Effector memory CD8-positive, alpha-beta T cell (primary cell): ENCODE results near the gene HSFX3.

Experiments
- ATAC-seq: fragments of 150-1000 bp; cut with Tn5 transposase; replicated peaks from 2 replicates; pipeline ENCODE4 v1.10.0; 2021; ENCODE audit warnings: mild to moderate bottlenecking, moderate library complexity
- DNase-seq, 3 experiments: peaks; one replicate each; pipeline ENCODE4 v3.0.0; 2021
- H3K27ac Mint-ChIP-seq, 2 donors: one replicate each; pipeline ENCODE4 v1.8.0; 2022; ENCODE audit warnings: mild to moderate bottlenecking in 2 of 2, mixed read lengths in 2 of 2, moderate library complexity in 2 of 2
- H3K27me3 Mint-ChIP-seq, 2 donors: one replicate each; pipeline ENCODE4 v1.8.0; 2022; ENCODE audit warnings: mixed read lengths in 2 of 2
- H3K36me3 Mint-ChIP-seq: one replicate; pipeline ENCODE4 v1.8.0; 2022; ENCODE audit warnings: mild to moderate bottlenecking, moderate library complexity, mixed read lengths; ENCODE audit not compliant: insufficient read depth
- H3K4me1 Mint-ChIP-seq, 2 donors: one replicate each; pipeline ENCODE4 v1.8.0; 2022; ENCODE audit warnings: low read depth in 2 of 2, mixed read lengths in 2 of 2
- H3K4me3 Mint-ChIP-seq, 2 donors: one replicate each; pipeline ENCODE4 v1.8.0; 2022; ENCODE audit warnings: mild to moderate bottlenecking in 2 of 2, mixed read lengths in 2 of 2, moderate library complexity in 2 of 2
- H3K9me3 Mint-ChIP-seq, 2 donors: one replicate each; pipeline ENCODE4 v1.8.0; 2022; ENCODE audit warnings: mixed read lengths in 2 of 2

The HSFX3 gene

DNA sequence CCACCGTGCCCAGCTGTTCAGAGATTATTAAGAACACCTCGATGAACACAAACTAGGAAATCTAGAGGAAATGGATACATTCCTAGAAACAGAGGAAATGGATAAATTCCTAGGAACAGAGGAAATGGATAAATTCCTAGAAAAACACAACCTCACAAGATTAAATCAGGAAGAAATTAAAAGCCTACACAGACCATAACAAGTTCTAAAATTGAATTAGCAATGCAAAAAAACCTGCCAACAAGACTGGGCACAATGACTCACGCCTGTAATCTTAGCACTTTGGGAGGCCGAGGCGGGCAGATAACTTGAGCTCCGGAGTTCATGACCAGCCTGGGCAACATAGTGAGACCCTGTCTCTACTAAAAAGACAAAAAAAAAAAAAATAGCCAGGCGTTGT, 31.5 kb downstream of the HSFX3 start:
- peak overlapping the region; percentile 45 to 55 for H3K4me3 Mint-ChIP-seq
- H3K4me1 Mint-ChIP-seq = peaks cover 37 to 61% of the 10 kb centered on the region in 2 donors
- no peaks in the 10 kb centered on the region for H3K9me3 Mint-ChIP-seq
- H3K27me3 Mint-ChIP-seq = no peaks in the 10 kb centered on the region
- ATAC-seq (no peak), DNase-seq (no peak)
- H3K27ac Mint-ChIP-seq = no peak overlapping the region
- H3K36me3 Mint-ChIP-seq = peaks cover 13% of the 10 kb centered on the region

DNA sequence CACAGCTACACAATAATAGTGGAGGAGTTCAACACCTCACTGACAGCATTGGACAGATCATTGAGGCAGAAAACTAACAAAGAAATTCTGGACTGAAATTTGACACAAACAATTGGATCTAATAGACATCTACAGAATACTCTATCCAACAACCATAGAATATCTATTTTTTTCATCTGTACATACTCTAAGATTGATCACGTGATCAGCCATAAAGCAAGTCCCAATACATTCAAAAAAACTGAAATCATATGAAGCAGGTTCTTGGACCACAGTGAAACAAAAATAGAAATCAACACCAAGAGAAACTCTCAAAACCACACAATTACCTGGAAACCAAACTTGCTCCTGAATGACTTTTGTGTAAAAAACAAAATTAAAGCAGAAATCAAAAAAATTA, 32.4 kb downstream of the HSFX3 start:
- no peaks in the 10 kb centered on the region for H3K27me3 Mint-ChIP-seq
- H3K9me3 Mint-ChIP-seq = no peaks in the 10 kb centered on the region
- no peak overlapping the region for H3K27ac Mint-ChIP-seq
- H3K4me1 Mint-ChIP-seq = peaks cover 39 to 62% of the 10 kb centered on the region in 2 donors
- ATAC-seq = no peak
- H3K4me3 Mint-ChIP-seq = no peak overlapping the region
- H3K36me3 Mint-ChIP-seq = peaks cover 15% of the 10 kb centered on the region
- DNase-seq = no peak

DNA sequence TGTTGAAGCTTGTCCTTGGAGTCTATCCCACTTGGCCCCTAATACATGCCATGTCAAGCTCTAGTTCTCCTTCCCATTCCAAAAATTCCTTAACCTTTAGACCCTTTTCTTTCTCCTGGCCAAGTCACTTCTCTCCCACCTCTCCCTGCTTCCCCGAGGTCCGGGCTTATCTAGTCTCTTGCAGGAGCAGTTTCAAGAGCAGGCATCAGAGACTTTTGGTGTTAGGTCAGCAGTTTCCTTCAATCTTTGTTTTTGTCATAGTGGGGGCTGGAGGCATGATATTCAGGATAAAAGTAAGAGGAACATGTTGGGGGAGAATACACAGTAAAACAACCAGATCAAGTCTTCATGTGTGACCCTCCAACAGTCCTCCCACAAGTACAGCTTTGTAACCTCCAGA, 33.1 kb downstream of the HSFX3 start:
- Mint-ChIP-seq H3K4me1 (peaks cover 36 to 60% of the 10 kb centered on the region in 2 donors), H3K36me3 (peaks cover 15% of the 10 kb centered on the region), H3K27me3 (no peaks in the 10 kb centered on the region), H3K27ac (peak overlapping the region; percentile 77 to 80), H3K9me3 (no peaks in the 10 kb centered on the region), H3K4me3 (no peak overlapping the region)
- DNase-seq (no peak), ATAC-seq (no peak)

GRCh38 chrX:149515954-149516602, 33.6 kb downstream of the HSFX3 start:
- no peaks in the 10 kb centered on the region for H3K27me3 Mint-ChIP-seq
- H3K4me3 Mint-ChIP-seq = peak overlapping the region; percentile 41 to 49
- DNase-seq (no peak), ATAC-seq (no peak)
- H3K4me1 Mint-ChIP-seq = peaks cover 32 to 56% of the 10 kb centered on the region in 2 donors
- peaks cover 14% of the 10 kb centered on the region for H3K36me3 Mint-ChIP-seq
- H3K9me3 Mint-ChIP-seq = no peaks in the 10 kb centered on the region
- peak overlapping the region; percentile 80 to 88 for H3K27ac Mint-ChIP-seq

DNA sequence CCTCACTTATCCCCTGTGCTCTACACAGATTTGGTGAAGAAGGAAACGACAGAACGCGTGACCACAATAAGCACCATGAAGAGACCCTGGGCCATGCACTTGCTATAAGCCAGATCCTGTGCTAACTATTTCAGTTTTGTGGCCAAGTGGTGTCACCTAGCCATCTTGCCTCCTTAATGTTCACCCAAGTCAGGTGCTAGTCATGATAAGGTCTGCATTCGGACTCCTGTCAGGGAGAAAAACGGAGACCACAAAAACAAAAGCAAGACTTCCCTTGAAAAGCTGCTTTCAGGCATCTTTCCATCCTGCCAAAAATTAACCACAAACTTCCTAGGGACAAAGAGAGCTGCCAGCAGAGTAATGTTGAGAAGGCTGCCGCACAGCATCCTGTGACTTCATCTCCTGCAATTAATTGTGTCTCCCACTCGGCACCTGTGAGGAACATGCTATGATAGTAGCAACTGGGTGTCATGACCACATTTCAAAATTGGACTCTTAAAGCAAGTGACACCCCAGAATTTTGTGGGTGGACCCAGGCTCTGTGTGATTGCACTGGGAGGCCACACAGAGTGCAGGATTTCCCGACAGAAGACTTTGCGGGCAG, 35.8 kb downstream of the HSFX3 start:
- H3K27me3 Mint-ChIP-seq = no peaks in the 10 kb centered on the region
- DNase-seq = peak in 2 of 3 experiments; percentile 30 to 43
- H3K9me3 Mint-ChIP-seq = no peaks in the 10 kb centered on the region
- H3K4me1 Mint-ChIP-seq = peaks cover 22 to 53% of the 10 kb centered on the region in 2 donors
- peak; percentile 74 for ATAC-seq
- peaks cover 7% of the 10 kb centered on the region for H3K36me3 Mint-ChIP-seq
- peak overlapping the region; percentile 70 to 90 for H3K27ac Mint-ChIP-seq
- peak overlapping the region; percentile 40 to 56 for H3K4me3 Mint-ChIP-seq

- H3K9me3 Mint-ChIP-seq = no peaks in the 10 kb centered on the region
- peak overlapping the region; percentile 40 to 53 for H3K4me3 Mint-ChIP-seq
- H3K36me3 Mint-ChIP-seq = peaks cover 7% of the 10 kb centered on the region
- H3K4me1 Mint-ChIP-seq = peaks cover 20 to 45% of the 10 kb centered on the region in 2 donors
- DNase-seq (peak; percentile 51 to 60 (median 52)), ATAC-seq (peak; percentile 59)
- no peaks in the 10 kb centered on the region for H3K27me3 Mint-ChIP-seq
- H3K27ac Mint-ChIP-seq = peak overlapping the region; percentile 68
Observed at GRCh38 chrX:149512225-149512885, 37.4 kb downstream of the HSFX3 start.

GRCh38 chrX:149511081-149511480, 38.6 kb downstream of the HSFX3 start:
- no peak for DNase-seq
- peaks cover 17 to 32% of the 10 kb centered on the region in 2 donors for H3K4me1 Mint-ChIP-seq
- H3K27ac Mint-ChIP-seq = no peak overlapping the region
- no peak for ATAC-seq
- no peaks in the 10 kb centered on the region for H3K9me3 Mint-ChIP-seq
- peaks cover 7% of the 10 kb centered on the region for H3K36me3 Mint-ChIP-seq
- H3K27me3 Mint-ChIP-seq = no peaks in the 10 kb centered on the region
- H3K4me3 Mint-ChIP-seq = no peak overlapping the region

- no peaks in the 10 kb centered on the region for H3K9me3 Mint-ChIP-seq
- H3K27me3 Mint-ChIP-seq = no peaks in the 10 kb centered on the region
- no peak overlapping the region for H3K4me3 Mint-ChIP-seq
- peaks cover 7% of the 10 kb centered on the region for H3K36me3 Mint-ChIP-seq
- no peak for DNase-seq
- H3K27ac Mint-ChIP-seq = no peak overlapping the region
- H3K4me1 Mint-ChIP-seq = peaks cover 15 to 30% of the 10 kb centered on the region in 2 donors
- no peak for ATAC-seq
Observed at GRCh38 chrX:149510386-149510785, 39.3 kb downstream of the HSFX3 start.

- Mint-ChIP-seq H3K36me3 (peaks cover 4% of the 10 kb centered on the region), H3K27me3 (no peaks in the 10 kb centered on the region), H3K4me1 (peaks cover 20 to 29% of the 10 kb centered on the region in 2 donors), H3K9me3 (no peaks in the 10 kb centered on the region), H3K4me3 (no peak overlapping the region), H3K27ac (no peak overlapping the region)
- ATAC-seq = no peak
- DNase-seq = no peak
Observed at GRCh38 chrX:149508467-149508866, 41.3 kb downstream of the HSFX3 start.

GRCh38 chrX:149506349-149506748, 43.4 kb downstream of the HSFX3 start:
- H3K36me3 Mint-ChIP-seq = no peaks in the 10 kb centered on the region
- ATAC-seq (no peak), DNase-seq (no peak)
- H3K27ac Mint-ChIP-seq = peak overlapping the region in 1 of 2 donors; percentile 100
- no peak overlapping the region for H3K4me3 Mint-ChIP-seq
- H3K27me3 Mint-ChIP-seq = no peaks in the 10 kb centered on the region
- H3K4me1 Mint-ChIP-seq = peaks cover 23 to 24% of the 10 kb centered on the region in 2 donors
- no peaks in the 10 kb centered on the region for H3K9me3 Mint-ChIP-seq

- Mint-ChIP-seq H3K9me3 (no peaks in the 10 kb centered on the region), H3K4me3 (peak overlapping the region; percentile 95 to 97), H3K27me3 (no peaks in the 10 kb centered on the region), H3K27ac (peak overlapping the region; percentile 99 to 100), H3K4me1 (peaks cover 23 to 25% of the 10 kb centered on the region in 2 donors), H3K36me3 (no peaks in the 10 kb centered on the region)
- ATAC-seq = no peak
- no peak for DNase-seq
Observed at GRCh38 chrX:149505671-149506070, 44.1 kb downstream of the HSFX3 start.

DNA sequence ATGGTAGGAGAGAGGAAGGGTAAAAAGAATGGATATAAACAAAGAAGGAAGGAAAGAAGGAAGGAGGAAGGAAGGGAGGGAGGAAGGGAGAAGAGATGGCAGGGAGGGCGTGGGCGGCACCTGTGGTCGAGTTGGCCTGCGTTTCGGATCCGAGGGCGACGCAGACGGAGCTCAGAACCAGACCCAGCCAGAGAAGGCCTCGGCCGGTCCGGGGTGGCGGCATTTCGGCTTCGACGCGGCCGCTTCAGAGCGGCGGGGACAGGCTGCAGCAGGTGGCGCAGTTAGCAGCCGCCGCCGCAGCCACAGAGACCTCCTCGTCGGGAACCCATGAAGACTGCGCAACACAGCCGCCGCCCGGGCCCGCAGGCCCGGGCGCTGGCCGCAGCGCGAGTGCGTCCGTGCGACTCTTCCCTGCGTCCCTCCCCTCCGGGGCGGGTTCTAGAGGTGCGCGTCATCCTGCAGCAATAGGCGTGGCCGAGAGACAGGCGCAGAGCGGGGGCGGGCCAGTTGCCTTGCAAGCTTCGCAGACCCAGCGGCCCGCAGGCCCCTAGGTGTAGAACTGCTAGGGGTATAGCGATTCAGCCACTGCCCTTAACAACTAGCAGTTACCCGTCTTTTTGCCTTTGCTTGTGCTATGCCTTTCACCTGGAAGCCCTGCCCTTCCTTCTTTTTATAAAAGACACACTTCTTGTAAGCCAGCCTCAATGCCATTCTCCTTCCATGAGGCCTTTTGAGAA, 44.6 kb downstream of the HSFX3 start, which contains the start of gene IDS:
Gene IDS (minus strand): TSS at position 392 of the 737 bp plus-strand sequence. CDS start 169 bp downstream, at position 223.
- DNase-seq = peak; percentile 87 to 90 (median 89)
- no peaks in the 10 kb centered on the region for H3K9me3 Mint-ChIP-seq
- ATAC-seq = peak; percentile 65
- H3K4me1 Mint-ChIP-seq = peaks cover 27% of the 10 kb centered on the region in 2 donors
- peak within 1 kb of the TSS; percentile 95 to 97 for H3K4me3 Mint-ChIP-seq
- H3K36me3 Mint-ChIP-seq = no peaks in the 10 kb centered on the region
- no peaks in the 10 kb centered on the region for H3K27me3 Mint-ChIP-seq
- peak within 1 kb of the TSS; percentile 99 to 100 for H3K27ac Mint-ChIP-seq

DNA sequence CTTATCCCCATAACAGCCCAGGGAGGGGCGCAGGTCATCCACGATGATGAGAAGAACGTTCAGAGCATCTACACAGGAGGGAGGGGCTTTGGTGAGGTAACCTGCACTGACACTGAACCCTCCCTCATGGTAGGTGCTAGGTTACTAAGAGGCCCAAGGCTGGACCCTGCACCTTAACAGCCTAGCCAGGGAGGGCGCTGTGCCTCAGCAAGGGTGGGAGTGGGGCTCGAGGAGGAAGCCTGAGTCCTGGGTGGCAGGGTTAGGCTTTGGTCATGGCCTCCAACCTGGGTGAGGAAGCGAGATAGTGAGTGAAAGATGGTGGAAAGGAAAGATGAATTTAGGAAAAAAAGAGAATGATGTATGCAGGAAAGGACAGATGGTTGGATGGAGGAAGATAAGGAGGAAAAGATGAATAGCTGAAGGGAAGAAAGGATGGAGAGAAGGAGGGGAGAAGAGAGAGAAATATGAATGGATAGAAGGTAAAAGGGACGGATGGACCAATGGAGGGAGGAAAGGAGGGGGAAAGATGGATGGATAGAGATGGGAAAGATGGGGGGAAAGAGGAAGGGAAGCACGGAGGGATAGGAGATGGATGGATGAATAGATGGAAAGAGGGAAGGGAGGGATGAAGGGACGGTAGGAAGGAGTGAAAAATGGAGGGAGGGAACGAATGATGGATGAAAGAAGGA, 45.4 kb downstream of the HSFX3 start:
- no peaks in the 10 kb centered on the region for H3K9me3 Mint-ChIP-seq
- peak overlapping the region; percentile 99 to 100 for H3K27ac Mint-ChIP-seq
- no peaks in the 10 kb centered on the region for H3K36me3 Mint-ChIP-seq
- peaks cover 27 to 29% of the 10 kb centered on the region in 2 donors for H3K4me1 Mint-ChIP-seq
- DNase-seq (peak; percentile 70 to 74 (median 71)), ATAC-seq (peak; percentile 52)
- no peaks in the 10 kb centered on the region for H3K27me3 Mint-ChIP-seq
- H3K4me3 Mint-ChIP-seq = peak overlapping the region; percentile 95 to 97
